Measurements from ENCODE around the gene TIAM2.

Gene TIAM2

GRCh38 chr6:155045561-155046404 lies 50.7 kb downstream of the TIAM2 start:
- H3K23ac ChIP-seq (ENCODE audit: low read length): no peak overlapping the region
- H4K8ac ChIP-seq (ENCODE audit: low read depth, low read length): no peak overlapping the region
- no peak overlapping the region for H3K4me3 ChIP-seq (ENCODE audit: low read length)
- no peak overlapping the region for H4K5ac ChIP-seq (ENCODE audit: low read length)
- H2AK5ac ChIP-seq (ENCODE audit: low read length): no peak overlapping the region
- H3K36me3 ChIP-seq (ENCODE audit: control insufficient read depth, insufficient read depth, low read length): no peaks in the 10 kb centered on the region
- H3K4me2 ChIP-seq (ENCODE audit: low read length): no peak overlapping the region
- no peaks in the 10 kb centered on the region for H3K79me1 ChIP-seq (ENCODE audit: low read length)
- H2BK15ac ChIP-seq (replicated peaks; ENCODE audit: low read depth): no peak overlapping the region
- no peak overlapping the region for H3K18ac ChIP-seq (ENCODE audit: low read length)
- H3K9ac ChIP-seq (ENCODE audit: low read length): no peak overlapping the region
- H3K4me1 ChIP-seq (ENCODE audit: control insufficient read depth, low read depth, low read length): no peaks in the 10 kb centered on the region
- H3K56ac ChIP-seq (ENCODE audit: low read length): no peak overlapping the region
- no peak overlapping the region for H3K27ac ChIP-seq (ENCODE audit: low read depth, low read length)
- no CpG with 5 or more reads among the region's 9 CpGs for WGBS (ENCODE audit: extremely low coverage, insufficient coverage, low lambda C conversion rate)
- H3K4ac ChIP-seq (ENCODE audit: low read depth, low read length): no peak overlapping the region
- H3K79me2 ChIP-seq (ENCODE audit: control insufficient read depth, insufficient read depth, low read length): no peaks in the 10 kb centered on the region
- no peaks in the 10 kb centered on the region for H3K27me3 ChIP-seq (ENCODE audit: insufficient read depth, low read length, poor library complexity)
- no peak overlapping the region for H2BK120ac ChIP-seq (ENCODE audit: low read depth, low read length)
- H2BK5ac ChIP-seq (ENCODE audit: low read length): no peak overlapping the region
- no peak for DNase-seq

- Histone ChIP-seq H3K56ac (ENCODE audit: low read length) (no peak overlapping the region), H3K9ac (ENCODE audit: low read length) (no peak overlapping the region), H2AK5ac (ENCODE audit: low read length) (no peak overlapping the region), H2BK120ac (ENCODE audit: low read depth, low read length) (no peak overlapping the region), H2BK5ac (ENCODE audit: low read length) (no peak overlapping the region), H3K27me3 (ENCODE audit: insufficient read depth, low read length, poor library complexity) (no peaks in the 10 kb centered on the region), H3K4ac (ENCODE audit: low read depth, low read length) (no peak overlapping the region), H3K79me1 (ENCODE audit: low read length) (no peaks in the 10 kb centered on the region), H4K8ac (ENCODE audit: low read depth, low read length) (no peak overlapping the region), H2BK15ac (replicated peaks; ENCODE audit: low read depth) (no peak overlapping the region), H4K5ac (ENCODE audit: low read length) (no peak overlapping the region), H3K4me2 (ENCODE audit: low read length) (no peak overlapping the region), H3K4me3 (ENCODE audit: low read length) (no peak overlapping the region), H3K23ac (ENCODE audit: low read length) (no peak overlapping the region), H3K36me3 (ENCODE audit: control insufficient read depth, insufficient read depth, low read length) (no peaks in the 10 kb centered on the region), H3K79me2 (ENCODE audit: control insufficient read depth, insufficient read depth, low read length) (no peaks in the 10 kb centered on the region), H3K4me1 (ENCODE audit: control insufficient read depth, low read depth, low read length) (no peaks in the 10 kb centered on the region), H3K27ac (ENCODE audit: low read depth, low read length) (no peak overlapping the region), H3K18ac (ENCODE audit: low read length) (no peak overlapping the region)
- no CpG with 5 or more reads among the region's 7 CpGs for WGBS (ENCODE audit: extremely low coverage, insufficient coverage, low lambda C conversion rate)
- no peak for DNase-seq
Observed at GRCh38 chr6:155047523-155047922, 52.4 kb downstream of the TIAM2 start.

GRCh38 chr6:155050311-155050710 lies 55.2 kb downstream of the TIAM2 start:
- Histone ChIP-seq H3K9ac (ENCODE audit: low read length) (no peak overlapping the region), H3K36me3 (ENCODE audit: control insufficient read depth, insufficient read depth, low read length) (no peaks in the 10 kb centered on the region), H3K4me3 (ENCODE audit: low read length) (no peak overlapping the region), H3K27me3 (ENCODE audit: insufficient read depth, low read length, poor library complexity) (no peaks in the 10 kb centered on the region), H3K79me1 (ENCODE audit: low read length) (no peaks in the 10 kb centered on the region), H3K23ac (ENCODE audit: low read length) (no peak overlapping the region), H4K8ac (ENCODE audit: low read depth, low read length) (no peak overlapping the region), H3K27ac (ENCODE audit: low read depth, low read length) (no peak overlapping the region), H4K5ac (ENCODE audit: low read length) (no peak overlapping the region), H2BK5ac (ENCODE audit: low read length) (no peak overlapping the region), H3K4me2 (ENCODE audit: low read length) (no peak overlapping the region), H3K4ac (ENCODE audit: low read depth, low read length) (no peak overlapping the region), H2AK5ac (ENCODE audit: low read length) (no peak overlapping the region), H3K79me2 (ENCODE audit: control insufficient read depth, insufficient read depth, low read length) (no peaks in the 10 kb centered on the region), H2BK15ac (replicated peaks; ENCODE audit: low read depth) (no peak overlapping the region), H3K18ac (ENCODE audit: low read length) (no peak overlapping the region), H2BK120ac (ENCODE audit: low read depth, low read length) (no peak overlapping the region), H3K4me1 (ENCODE audit: control insufficient read depth, low read depth, low read length) (no peaks in the 10 kb centered on the region), H3K56ac (ENCODE audit: low read length) (no peak overlapping the region)
- DNase-seq: no peak
- WGBS (ENCODE audit: extremely low coverage, insufficient coverage, low lambda C conversion rate): no CpG with 5 or more reads among the region's 5 CpGs

- no peak overlapping the region for H3K56ac ChIP-seq (ENCODE audit: low read length)
- no peak overlapping the region for H3K27ac ChIP-seq (ENCODE audit: low read depth, low read length)
- no peak overlapping the region for H3K4ac ChIP-seq (ENCODE audit: low read depth, low read length)
- H2AK5ac ChIP-seq (ENCODE audit: low read length): no peak overlapping the region
- H3K4me1 ChIP-seq (ENCODE audit: control insufficient read depth, low read depth, low read length): no peaks in the 10 kb centered on the region
- no peak for DNase-seq
- no peaks in the 10 kb centered on the region for H3K79me2 ChIP-seq (ENCODE audit: control insufficient read depth, insufficient read depth, low read length)
- no peak overlapping the region for H2BK120ac ChIP-seq (ENCODE audit: low read depth, low read length)
- no peak overlapping the region for H4K8ac ChIP-seq (ENCODE audit: low read depth, low read length)
- H2BK15ac ChIP-seq (replicated peaks; ENCODE audit: low read depth): no peak overlapping the region
- H3K36me3 ChIP-seq (ENCODE audit: control insufficient read depth, insufficient read depth, low read length): no peaks in the 10 kb centered on the region
- no peaks in the 10 kb centered on the region for H3K27me3 ChIP-seq (ENCODE audit: insufficient read depth, low read length, poor library complexity)
- H3K18ac ChIP-seq (ENCODE audit: low read length): no peak overlapping the region
- H3K4me2 ChIP-seq (ENCODE audit: low read length): no peak overlapping the region
- H3K79me1 ChIP-seq (ENCODE audit: low read length): no peaks in the 10 kb centered on the region
- no peak overlapping the region for H3K4me3 ChIP-seq (ENCODE audit: low read length)
- H4K5ac ChIP-seq (ENCODE audit: low read length): no peak overlapping the region
- no peak overlapping the region for H3K23ac ChIP-seq (ENCODE audit: low read length)
- no CpG with 5 or more reads among the region's 12 CpGs for WGBS (ENCODE audit: extremely low coverage, insufficient coverage, low lambda C conversion rate)
- no peak overlapping the region for H3K9ac ChIP-seq (ENCODE audit: low read length)
- no peak overlapping the region for H2BK5ac ChIP-seq (ENCODE audit: low read length)
Observed at GRCh38 chr6:155054491-155055250, 59.6 kb downstream of the TIAM2 start.

- Histone ChIP-seq H3K4me2 (ENCODE audit: low read length) (no peak overlapping the region), H3K9ac (ENCODE audit: low read length) (no peak overlapping the region), H3K4ac (ENCODE audit: low read depth, low read length) (no peak overlapping the region), H3K27ac (ENCODE audit: low read depth, low read length) (no peak overlapping the region), H3K36me3 (ENCODE audit: control insufficient read depth, insufficient read depth, low read length) (no peaks in the 10 kb centered on the region), H4K8ac (ENCODE audit: low read depth, low read length) (no peak overlapping the region), H2BK120ac (ENCODE audit: low read depth, low read length) (no peak overlapping the region), H3K18ac (ENCODE audit: low read length) (no peak overlapping the region), H3K23ac (ENCODE audit: low read length) (no peak overlapping the region), H2BK5ac (ENCODE audit: low read length) (no peak overlapping the region), H4K5ac (ENCODE audit: low read length) (no peak overlapping the region), H3K79me1 (ENCODE audit: low read length) (no peaks in the 10 kb centered on the region), H3K4me1 (ENCODE audit: control insufficient read depth, low read depth, low read length) (no peaks in the 10 kb centered on the region), H2BK15ac (replicated peaks; ENCODE audit: low read depth) (no peak overlapping the region), H2AK5ac (ENCODE audit: low read length) (no peak overlapping the region), H3K27me3 (ENCODE audit: insufficient read depth, low read length, poor library complexity) (no peaks in the 10 kb centered on the region), H3K79me2 (ENCODE audit: control insufficient read depth, insufficient read depth, low read length) (no peaks in the 10 kb centered on the region), H3K56ac (ENCODE audit: low read length) (no peak overlapping the region), H3K4me3 (ENCODE audit: low read length) (no peak overlapping the region)
- WGBS (ENCODE audit: extremely low coverage, insufficient coverage, low lambda C conversion rate): no CpG with 5 or more reads among the region's 2 CpGs
- DNase-seq: no peak
Observed at GRCh38 chr6:155055729-155056128, 60.6 kb downstream of the TIAM2 start.

Measured in mesendoderm (in vitro differentiated cells).